Loucy (cell line): Measurements from ENCODE around the gene RAPGEF2.

ENCODE experiments used
- EZH2phosphoT487 ChIP-seq: fragments of 200-600 bp; IDR thresholded peaks from 2 replicates; pipeline ENCODE4 v1.6.1; 2018; ENCODE audit warnings: antibody characterized with exemption, mild to moderate bottlenecking, moderate library complexity, borderline replicate concordance
- TF ChIP-seq, protein P1 (sequence below): fragments of 200-600 bp; sonication (generic); conservative IDR thresholded peaks from 2 replicates; pipeline ENCODE4 v1.5.1; 2014; ENCODE audit warnings: mild to moderate bottlenecking, antibody characterized with exemption, low read length

DNA sequence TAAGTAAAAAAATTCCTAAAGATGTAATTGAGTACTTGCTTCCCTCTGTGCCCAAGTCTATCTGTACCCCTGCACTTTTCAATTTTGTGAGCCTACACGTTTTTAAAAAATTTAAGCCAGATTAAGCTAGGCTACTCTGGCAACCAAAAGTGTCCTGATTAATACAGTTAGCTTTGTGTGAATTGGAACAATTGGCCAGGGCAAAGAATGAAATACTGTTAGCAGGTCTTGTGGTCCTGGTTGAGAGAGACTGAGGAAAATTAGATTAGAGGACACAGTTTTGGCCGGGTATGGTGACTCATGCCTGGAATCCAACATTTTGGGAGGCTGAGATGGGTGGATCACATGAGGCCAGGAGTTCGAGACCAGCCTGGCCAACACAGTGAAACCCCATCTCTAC, 293.3 kb downstream of the RAPGEF2 start:
- TF ChIP-seq, protein P1, sequence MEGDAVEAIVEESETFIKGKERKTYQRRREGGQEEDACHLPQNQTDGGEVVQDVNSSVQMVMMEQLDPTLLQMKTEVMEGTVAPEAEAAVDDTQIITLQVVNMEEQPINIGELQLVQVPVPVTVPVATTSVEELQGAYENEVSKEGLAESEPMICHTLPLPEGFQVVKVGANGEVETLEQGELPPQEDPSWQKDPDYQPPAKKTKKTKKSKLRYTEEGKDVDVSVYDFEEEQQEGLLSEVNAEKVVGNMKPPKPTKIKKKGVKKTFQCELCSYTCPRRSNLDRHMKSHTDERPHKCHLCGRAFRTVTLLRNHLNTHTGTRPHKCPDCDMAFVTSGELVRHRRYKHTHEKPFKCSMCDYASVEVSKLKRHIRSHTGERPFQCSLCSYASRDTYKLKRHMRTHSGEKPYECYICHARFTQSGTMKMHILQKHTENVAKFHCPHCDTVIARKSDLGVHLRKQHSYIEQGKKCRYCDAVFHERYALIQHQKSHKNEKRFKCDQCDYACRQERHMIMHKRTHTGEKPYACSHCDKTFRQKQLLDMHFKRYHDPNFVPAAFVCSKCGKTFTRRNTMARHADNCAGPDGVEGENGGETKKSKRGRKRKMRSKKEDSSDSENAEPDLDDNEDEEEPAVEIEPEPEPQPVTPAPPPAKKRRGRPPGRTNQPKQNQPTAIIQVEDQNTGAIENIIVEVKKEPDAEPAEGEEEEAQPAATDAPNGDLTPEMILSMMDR: no peak
- TF ChIP-seq EZH2phosphoT487: no peak
